Stomach (tissue), 4 donors: ENCODE data around the gene OPHN1.

Experiments
- CTCF ChIP-seq, 7 experiments: fragments of 450-650 bp in 4 of 7; fragments of 200-600 bp in 3 of 7; sonication (generic) in 3 of 7; IDR thresholded peaks; one replicate each; pipeline ENCODE4 v1.5.1; 2016 to 2019; ENCODE audit warnings: antibody characterized with exemption in 7 of 7, control low read depth in 2 of 7, mild to moderate bottlenecking in 1 of 7
- POLR2A ChIP-seq, 4 donors: fragments of 450-650 bp; IDR thresholded peaks; one replicate each; pipeline ENCODE4 v1.6.1; 2016; ENCODE audit warnings: antibody characterized with exemption in 4 of 4, control low read depth in 2 of 4, mild to moderate bottlenecking in 1 of 4, moderate library complexity in 1 of 4
- POLR2AphosphoS5 ChIP-seq, 3 donors: sonication (generic); formaldehyde crosslinking; IDR thresholded peaks; one replicate each; pipeline ENCODE4 v1.6.1; 2016; ENCODE audit warnings: antibody characterized with exemption in 3 of 3

GRCh38 chrX:68185161-68185560 lies 248.1 kb downstream of the OPHN1 start:
- TF ChIP-seq CTCF (IDR thresholded peaks at IDR 0.05) (no peak), POLR2A (IDR thresholded peaks at IDR 0.05) (no peak), POLR2AphosphoS5 (IDR thresholded peaks at IDR 0.05) (no peak)
